ENCODE measurements around the gene CLECL1. TPM values are rescaled to one million over a fixed set of nuclear protein-coding genes. Genes with fewer than 3 reads are reported as not detected.

Gene CLECL1
- total RNA-seq, 4 donors from 2014 or later = not detected

GRCh38 chr12:9730591-9730990 lies 2.3 kb downstream of the CLECL1 start:
- in situ Hi-C loops (cut with MboI; ENCODE audit: low sequenced_read_pairs in 4 of 4) (no loop called here), intact Hi-C loops (cut with DNase I; ENCODE audit: low total_unique reads) (no loop called here)
- Histone ChIP-seq H3K27ac (no peak overlapping the region), H3K36me3 (no peaks in the 10 kb centered on the region), H3K9me3 (no peaks in the 10 kb centered on the region), H3K4me3 (no peak overlapping the region), H3K4me1 (no peaks in the 10 kb centered on the region), H3K27me3 (no peaks in the 10 kb centered on the region)
- TF ChIP-seq CTCF (IDR thresholded peaks at IDR 0.05 in 4 of 5, conservative IDR thresholded peaks at IDR 0.05 in 1 of 5) (no peak), POLR2A (IDR thresholded peaks at IDR 0.05) (no peak)
- ATAC-seq (no peak), DNase-seq (no peak)

- Histone ChIP-seq H3K4me3 (no peak overlapping the region), H3K9me3 (no peaks in the 10 kb centered on the region), H3K27me3 (no peaks in the 10 kb centered on the region), H3K36me3 (no peaks in the 10 kb centered on the region), H3K4me1 (no peaks in the 10 kb centered on the region), H3K27ac (no peak overlapping the region)
- DNase-seq (no peak), ATAC-seq (no peak)
- in situ Hi-C loops (cut with MboI; ENCODE audit: low sequenced_read_pairs in 4 of 4) (no loop called here), intact Hi-C loops (cut with DNase I; ENCODE audit: low total_unique reads) (no loop called here)
- no peak for TF ChIP-seq CTCF (IDR thresholded peaks at IDR 0.05 in 4 of 5, conservative IDR thresholded peaks at IDR 0.05 in 1 of 5)
- TF ChIP-seq POLR2A (IDR thresholded peaks at IDR 0.05) = no peak
Observed at GRCh38 chr12:9730011-9730410, 2.9 kb downstream of the CLECL1 start.

GRCh38 chr12:9729082-9729481 lies 3.8 kb downstream of the CLECL1 start:
- H3K27ac ChIP-seq = no peak overlapping the region
- in situ Hi-C loops (cut with MboI; ENCODE audit: low sequenced_read_pairs in 4 of 4) = no loop called here
- intact Hi-C loops (cut with DNase I; ENCODE audit: low total_unique reads) = no loop called here
- H3K36me3 ChIP-seq = no peaks in the 10 kb centered on the region
- ATAC-seq (no peak), DNase-seq (no peak)
- H3K4me3 ChIP-seq = no peak overlapping the region
- no peaks in the 10 kb centered on the region for H3K9me3 ChIP-seq
- H3K4me1 ChIP-seq = no peaks in the 10 kb centered on the region
- no peaks in the 10 kb centered on the region for H3K27me3 ChIP-seq
- TF ChIP-seq CTCF (IDR thresholded peaks at IDR 0.05 in 4 of 5, conservative IDR thresholded peaks at IDR 0.05 in 1 of 5) = no peak
- no peak for TF ChIP-seq POLR2A (IDR thresholded peaks at IDR 0.05)

- no peaks in the 10 kb centered on the region for H3K4me1 ChIP-seq
- no peak overlapping the region for H3K4me3 ChIP-seq
- ATAC-seq (no peak), DNase-seq (no peak)
- H3K9me3 ChIP-seq = no peaks in the 10 kb centered on the region
- no peak overlapping the region for H3K27ac ChIP-seq
- in situ Hi-C loops (cut with MboI; ENCODE audit: low sequenced_read_pairs in 4 of 4) (no loop called here), intact Hi-C loops (cut with DNase I; ENCODE audit: low total_unique reads) (no loop called here)
- H3K27me3 ChIP-seq = no peaks in the 10 kb centered on the region
- TF ChIP-seq CTCF (IDR thresholded peaks at IDR 0.05 in 4 of 5, conservative IDR thresholded peaks at IDR 0.05 in 1 of 5) (no peak), POLR2A (IDR thresholded peaks at IDR 0.05) (no peak)
- H3K36me3 ChIP-seq = no peaks in the 10 kb centered on the region
Observed at GRCh38 chr12:9727813-9728212, 5.1 kb downstream of the CLECL1 start.

GRCh38 chr12:9725213-9725870 lies 7.6 kb downstream of the CLECL1 start:
- Histone ChIP-seq H3K27ac (no peak overlapping the region), H3K9me3 (no peaks in the 10 kb centered on the region), H3K4me3 (no peak overlapping the region), H3K27me3 (no peaks in the 10 kb centered on the region), H3K36me3 (no peaks in the 10 kb centered on the region), H3K4me1 (no peaks in the 10 kb centered on the region)
- ATAC-seq (no peak), DNase-seq (no peak)
- intact Hi-C loops (cut with DNase I; ENCODE audit: low total_unique reads) = no loop called here
- in situ Hi-C loops (cut with MboI; ENCODE audit: low sequenced_read_pairs in 4 of 4) = no loop called here
- TF ChIP-seq POLR2A (IDR thresholded peaks at IDR 0.05) (no peak), CTCF (IDR thresholded peaks at IDR 0.05 in 4 of 5, conservative IDR thresholded peaks at IDR 0.05 in 1 of 5) (no peak)
